ENCODE results near the gene BST1.

BST1 gene

DNA sequence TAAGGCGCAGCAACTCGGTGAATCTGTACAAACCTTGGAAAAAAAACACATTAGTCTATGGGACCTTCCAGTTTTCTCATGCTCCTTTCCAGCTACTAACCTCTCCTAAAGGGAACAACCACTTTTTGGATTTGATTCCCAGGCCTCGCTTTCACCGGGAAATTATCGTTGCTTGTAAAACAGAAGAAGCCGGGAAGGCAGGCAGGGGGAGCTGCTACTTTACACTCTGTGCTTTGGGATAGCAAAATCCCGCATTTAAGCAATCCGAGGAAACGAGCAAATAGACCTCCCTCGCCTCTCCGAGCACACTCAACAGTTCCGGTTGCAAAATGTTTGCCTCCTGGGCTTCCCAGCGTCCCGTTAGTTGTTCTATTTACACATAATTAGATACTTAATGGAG, 76.4 kb downstream of the BST1 start:
- DNase-seq (ENCODE audit: low spot score): peak; percentile 50

DNA sequence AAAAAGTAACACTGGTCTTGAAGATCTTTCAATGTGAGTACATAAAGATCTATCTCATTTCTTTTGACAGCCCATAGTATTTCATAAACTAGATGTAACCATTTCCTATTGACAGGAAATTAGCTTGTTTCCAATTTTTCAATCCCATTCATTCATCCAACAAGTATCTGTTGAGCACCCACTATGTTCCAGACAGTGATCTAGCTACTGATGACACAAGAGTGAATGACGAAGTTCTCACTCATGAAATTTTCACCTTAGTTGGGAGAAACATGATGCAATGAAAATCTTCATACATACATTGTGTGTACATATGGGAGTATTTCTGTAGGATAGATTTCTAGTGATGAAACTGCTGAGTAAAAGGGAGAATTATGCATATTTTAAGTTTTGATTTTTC, 76.9 kb downstream of the BST1 start:
- DNase-seq (ENCODE audit: low spot score): no peak

DNA sequence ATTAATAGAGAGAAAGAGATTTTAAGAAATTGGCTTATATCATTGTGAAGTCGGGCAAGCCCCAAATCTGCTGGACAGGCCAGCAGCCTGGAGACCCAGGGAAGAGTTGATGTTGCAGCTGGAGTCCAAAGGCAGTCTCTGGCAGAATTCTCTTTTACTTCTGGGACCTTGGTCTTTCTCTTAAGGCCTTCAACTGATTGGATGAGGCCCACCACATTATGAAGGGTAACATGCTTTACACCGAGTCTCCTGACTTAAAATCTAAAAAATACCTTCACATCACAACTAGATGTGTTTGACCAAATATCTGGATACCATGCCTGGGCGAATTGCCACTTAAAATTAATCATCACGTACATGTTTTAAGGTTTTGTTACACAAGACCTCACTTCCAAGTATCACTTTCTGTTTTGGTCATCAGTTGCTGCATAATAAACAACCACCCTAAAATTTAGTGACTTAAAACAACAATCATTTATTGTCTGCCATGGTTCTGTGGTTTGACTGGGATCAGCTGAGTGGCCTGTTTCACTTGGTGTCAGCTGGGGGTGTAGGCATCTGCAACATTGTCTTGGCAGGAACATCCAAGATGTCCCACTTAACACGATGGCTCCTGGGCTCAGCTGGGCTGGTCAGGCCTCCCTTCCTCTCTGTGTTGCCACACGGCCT, 78.7 kb downstream of the BST1 start:
- DNase-seq (ENCODE audit: low spot score): no peak

Measured in hepatic stellate cell (primary cell).